HG03039 (cell line): Measurements from ENCODE around the gene CRHBP.
"Not testable (repeated sequence)": the region's sequence is repeated elsewhere in the genome, so short reads cannot be mapped to it uniquely, and the experiment has no call there.

ENCODE experiments used
- ATAC-seq: cut with Tn5 transposase; IDR thresholded peaks from one replicate; pipeline ENCODE4 v1.9.1; 2021; ENCODE audit warnings: mild to moderate bottlenecking, moderate library complexity; ENCODE audit not compliant: unreplicated experiment

Gene CRHBP, protein sequence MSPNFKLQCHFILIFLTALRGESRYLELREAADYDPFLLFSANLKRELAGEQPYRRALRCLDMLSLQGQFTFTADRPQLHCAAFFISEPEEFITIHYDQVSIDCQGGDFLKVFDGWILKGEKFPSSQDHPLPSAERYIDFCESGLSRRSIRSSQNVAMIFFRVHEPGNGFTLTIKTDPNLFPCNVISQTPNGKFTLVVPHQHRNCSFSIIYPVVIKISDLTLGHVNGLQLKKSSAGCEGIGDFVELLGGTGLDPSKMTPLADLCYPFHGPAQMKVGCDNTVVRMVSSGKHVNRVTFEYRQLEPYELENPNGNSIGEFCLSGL

DNA sequence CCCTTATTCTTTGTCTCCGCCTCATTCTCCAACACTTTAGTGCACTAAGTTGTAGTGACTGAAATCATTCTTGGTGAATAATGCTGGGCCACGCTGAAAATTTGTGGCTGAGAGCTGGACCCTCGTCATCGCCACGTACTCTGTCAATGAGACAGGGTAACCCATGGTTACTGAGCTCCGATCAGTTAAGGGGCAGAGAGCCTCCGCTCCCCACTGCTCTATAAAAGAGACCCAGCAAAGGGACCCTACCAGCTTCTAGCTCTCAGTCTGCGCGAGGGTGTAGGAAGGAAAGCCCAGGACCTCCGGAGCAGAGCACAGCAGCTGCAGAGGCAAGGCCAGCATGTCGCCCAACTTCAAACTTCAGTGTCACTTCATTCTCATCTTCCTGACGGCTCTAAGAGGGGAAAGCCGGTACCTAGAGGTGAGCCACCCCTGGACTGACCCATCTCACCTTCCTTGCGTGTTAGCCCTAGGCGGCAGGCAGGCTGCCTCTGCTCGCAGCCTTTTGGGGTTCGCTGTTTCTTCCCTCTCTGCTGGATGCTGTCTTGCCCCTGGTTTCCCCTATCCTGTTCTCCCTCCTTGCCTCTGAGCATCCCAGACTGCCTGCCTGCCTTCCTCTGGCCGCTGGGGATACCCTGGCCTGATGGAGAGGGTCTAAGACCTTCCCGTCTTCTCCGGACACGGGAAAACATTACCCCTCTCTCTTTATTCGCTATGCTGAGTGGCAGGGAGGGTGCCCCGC lies at the start of gene CRHBP:
TSS of gene CRHBP (plus strand) at position 251 of the 742 bp plus-strand sequence. CDS start at position 341, 90 bp downstream.
- ATAC-seq, result no peak

DNA sequence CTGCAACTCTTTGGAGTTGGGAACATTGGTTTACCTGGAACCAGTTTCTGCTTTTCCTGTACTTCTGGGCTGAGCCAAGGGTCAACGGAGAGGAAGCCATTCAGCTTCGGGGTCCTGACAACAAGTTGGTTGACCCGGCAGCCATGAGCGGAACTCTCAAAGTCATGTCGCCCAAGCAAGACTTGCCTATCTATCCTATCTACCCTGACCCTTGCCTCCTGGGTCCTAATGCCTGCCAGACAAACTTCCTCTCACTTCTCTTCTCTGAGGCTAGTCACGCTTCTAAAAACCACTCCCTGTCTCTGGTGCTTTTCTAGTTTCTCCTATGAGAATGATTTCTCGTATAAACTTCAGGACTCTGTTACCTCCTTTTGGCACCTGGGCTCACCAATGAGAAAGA lies 44.7 kb upstream of the CRHBP start:
- ATAC-seq, result no peak

DNA sequence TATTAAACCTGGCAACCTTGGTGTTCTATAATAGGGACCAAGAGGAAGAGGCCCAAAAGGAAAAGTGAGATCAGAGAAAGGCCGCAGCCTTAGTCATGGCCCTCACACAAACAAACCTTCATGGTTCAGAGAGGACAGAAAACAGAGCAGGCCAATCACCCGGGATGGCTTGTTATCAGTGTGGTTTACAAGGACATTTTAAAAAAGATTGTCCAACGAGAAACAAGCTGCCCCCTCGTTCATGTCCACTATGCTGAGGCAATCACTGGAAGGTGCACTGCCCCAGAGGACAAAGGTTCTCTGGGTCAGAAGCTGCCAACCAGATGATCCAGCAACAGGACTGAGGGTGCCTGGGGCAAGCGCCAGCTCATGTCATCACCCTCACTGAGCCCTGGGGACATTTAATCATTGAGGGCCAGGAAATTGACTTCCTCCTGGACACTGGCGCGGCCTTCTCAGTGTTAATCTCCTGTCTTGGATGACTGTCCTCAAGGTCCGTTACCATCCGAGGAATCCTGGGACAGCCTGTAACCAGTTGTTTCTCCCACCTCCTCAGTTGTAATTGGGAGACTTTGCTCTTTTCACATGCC lies 42.4 kb upstream of the CRHBP start:
- not testable (repeated sequence) for ATAC-seq

DNA sequence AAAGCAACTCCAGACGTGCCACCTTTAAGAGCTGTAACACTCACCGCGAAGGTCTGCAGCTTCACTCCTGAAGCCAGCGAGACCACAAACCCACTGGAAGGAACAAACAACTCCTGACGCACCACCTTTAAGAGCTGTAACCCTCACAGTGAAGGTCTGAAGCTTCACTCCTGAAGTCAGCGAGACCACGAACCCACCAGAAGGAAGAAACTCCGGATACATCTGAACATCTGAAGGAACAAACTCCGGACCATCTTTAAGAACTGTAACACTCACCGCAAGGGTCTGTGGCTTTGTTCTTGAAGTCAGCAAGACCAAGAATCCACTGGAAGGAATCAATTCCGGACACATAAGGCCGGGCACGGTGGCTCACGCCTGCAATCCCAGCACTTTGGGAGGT lies 38.2 kb upstream of the CRHBP start:
- not testable (repeated sequence) for ATAC-seq

DNA sequence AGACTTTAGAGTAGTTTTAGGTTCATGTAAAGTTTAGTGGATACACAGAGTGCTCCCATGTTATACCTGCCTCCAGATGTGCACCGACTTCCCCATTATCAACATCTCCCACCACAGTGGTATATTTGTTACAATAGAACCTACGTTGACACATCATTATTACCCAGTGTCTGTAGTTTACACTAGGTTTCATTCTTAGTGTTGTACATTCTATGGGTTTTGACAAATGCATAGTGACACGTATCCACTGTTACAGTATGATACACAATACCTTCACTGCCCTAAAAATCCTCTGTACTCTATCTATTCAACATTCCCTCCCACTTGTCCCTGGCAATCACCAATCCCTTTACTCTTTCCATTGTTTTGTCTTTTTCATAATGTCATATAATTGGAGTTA lies 34.3 kb upstream of the CRHBP start:
- ATAC-seq, result no peak

DNA sequence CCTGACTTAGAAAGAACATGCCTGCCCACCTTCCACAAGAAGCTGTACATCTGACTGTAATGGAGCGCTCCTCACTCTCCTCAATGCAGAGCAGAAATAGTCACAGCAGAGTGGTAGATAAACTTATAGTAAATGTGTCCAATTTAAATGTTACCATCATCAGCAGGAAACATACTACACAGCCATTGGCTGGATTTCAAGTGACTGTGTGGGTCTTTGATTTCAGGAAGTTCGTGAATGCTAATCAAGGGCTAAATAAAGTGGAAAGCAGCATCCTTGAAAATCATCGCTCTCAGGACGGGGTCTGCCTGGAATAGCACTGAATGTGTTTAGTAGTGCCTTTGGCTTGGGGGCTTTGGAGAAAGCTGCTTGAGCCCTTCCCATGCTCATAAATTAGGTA lies 32.4 kb upstream of the CRHBP start:
- no peak for ATAC-seq

DNA sequence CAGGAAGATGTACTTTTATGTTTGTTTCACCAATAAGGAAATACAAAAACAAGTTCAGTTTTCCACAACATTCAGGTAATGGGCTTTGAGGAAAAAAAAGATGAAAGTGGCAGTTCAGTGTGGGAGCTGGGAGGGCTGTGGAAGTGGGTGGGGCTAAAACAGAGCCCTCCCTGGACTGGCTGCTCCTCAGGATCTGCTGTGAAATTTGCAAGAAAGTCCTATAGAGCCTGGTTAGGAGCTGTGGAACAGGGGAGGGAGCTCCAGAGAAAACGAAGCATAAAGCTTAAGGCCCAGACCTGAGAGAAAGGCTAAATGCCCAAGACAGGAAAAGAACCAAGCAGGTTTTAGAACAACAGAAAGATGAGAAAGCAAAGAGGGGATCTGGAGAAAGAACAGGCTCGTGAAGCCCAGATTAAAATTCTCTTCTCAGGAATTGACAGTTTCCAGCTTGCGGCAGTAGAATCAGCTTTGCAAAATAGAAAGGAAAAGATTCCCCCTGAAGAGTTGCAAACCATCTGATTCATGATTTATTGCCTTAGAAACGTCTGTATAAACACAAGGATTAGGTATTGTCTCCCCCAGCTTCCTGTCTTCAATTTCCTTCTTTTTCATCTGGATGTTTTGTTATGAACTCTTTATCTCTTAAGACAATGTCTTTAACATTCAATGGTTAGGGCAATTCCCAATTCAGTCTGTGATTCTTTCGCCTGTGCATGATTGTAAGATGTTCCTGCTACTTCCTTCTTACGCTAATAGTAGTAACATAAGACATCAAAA lies 26.3 kb upstream of the CRHBP start:
- no peak for ATAC-seq

DNA sequence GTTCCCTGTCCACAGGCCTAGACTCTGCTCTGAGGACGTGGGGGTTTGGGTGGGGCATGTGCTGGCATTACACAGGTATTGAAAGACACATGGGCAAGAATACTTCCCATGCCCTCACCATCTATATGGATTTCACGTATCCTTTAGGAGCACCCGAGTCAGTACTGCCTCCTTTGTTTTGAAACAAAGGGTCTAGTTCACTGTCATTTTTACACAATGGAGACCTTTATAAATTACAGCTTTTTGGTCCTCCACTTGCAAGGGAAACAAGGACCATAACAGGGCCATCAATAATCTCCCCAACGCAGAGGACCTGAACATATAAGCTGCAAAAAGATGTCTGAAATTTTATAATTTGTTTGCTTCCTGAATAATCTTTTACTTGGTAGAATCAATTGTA lies 24.9 kb upstream of the CRHBP start:
- no peak for ATAC-seq

DNA sequence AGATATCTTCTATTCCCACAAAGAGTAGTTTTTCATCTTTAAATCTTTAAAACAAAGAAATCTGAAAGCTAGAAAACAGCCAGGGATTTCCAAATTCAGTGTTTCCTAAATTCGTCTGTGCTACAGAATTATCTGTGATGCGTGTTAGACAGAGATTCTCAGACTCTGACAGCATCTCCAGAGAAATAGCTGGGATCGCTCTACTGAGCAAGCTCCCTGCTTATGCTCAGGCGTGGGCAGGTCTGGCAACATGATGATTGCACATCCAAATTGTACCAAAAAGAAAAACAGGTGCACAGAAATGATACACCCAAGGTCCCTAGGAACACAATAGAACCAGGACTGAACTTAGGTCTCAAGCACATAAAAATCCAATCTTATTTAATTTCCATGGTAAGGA lies 22.8 kb upstream of the CRHBP start:
- no peak for ATAC-seq

DNA sequence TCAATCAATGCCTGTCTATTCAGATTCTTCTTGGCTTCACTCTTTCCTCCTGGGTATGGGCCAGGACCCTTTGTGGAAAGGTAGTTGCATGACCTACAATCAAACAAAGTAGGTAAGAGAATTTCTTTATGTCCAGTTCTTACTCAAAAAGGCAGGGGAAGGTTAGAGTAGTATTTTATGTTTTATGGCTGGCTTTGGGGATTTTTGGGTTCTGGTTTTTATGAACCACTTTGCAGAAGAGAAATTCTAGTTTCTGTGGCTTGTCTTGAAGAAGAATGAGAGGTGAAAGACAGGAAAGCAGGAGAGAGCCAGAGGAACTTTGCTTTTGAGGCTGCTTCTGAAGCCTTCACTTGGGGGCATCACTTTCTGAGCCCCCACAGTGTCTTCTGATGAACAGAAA lies 14.7 kb upstream of the CRHBP start:
- ATAC-seq, result no peak

DNA sequence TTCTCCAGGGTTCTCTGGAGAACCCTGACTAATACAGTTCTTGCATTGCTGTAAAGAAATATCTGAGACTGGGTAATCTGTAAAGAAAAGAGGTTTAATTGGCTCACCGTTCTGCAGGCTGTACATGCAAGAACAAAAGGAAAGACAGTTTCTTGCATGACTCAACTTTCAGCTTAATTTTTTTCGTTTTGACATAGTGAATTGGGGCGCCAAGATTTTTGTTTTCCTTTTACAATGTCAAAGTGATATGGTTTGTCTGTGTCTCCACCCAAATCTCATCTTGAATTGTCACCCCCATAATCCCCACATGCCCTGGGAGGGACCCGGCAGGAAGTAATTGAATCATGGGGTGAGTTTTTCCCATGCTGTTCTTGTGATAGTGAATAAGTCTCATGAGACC lies 11.8 kb upstream of the CRHBP start:
- ATAC-seq, result no peak

DNA sequence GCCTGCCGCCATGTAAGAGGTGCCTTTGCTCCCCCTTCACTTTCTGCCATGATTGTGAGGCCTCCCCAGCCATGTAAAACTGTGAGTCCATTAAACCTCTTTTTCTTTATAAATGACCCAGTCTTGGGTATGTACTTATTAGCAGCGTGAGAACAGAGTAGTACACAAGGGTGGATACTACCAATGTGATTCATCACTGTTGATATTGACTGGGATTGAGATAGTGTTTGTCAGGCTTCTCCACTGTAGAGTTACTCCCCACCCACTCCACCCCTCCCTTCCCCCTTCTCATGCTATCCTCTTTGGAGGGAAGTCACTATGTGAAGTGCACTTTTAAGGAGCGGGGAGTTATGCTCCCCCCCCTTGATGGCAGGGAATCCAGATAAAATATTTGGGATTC lies 11.4 kb upstream of the CRHBP start:
- ATAC-seq, result no peak

DNA sequence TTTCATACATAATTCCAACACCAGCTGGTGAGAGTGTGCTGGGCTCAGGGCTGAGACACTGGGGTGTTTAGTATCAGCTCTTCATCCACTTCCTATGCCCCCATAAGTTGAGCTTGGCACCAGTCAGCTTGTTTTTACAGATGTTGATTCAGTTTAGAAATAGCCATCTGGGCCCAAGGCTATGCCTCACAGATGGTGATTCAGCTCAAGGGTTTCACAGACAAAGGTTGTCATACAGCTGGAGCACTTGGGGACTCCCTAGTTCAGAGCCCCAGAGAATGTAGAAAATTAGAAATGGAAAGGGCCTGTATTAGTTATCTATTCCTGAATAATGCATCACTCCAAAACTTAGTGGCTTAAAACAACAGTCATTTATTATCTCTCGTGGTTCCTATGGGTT lies 10.3 kb upstream of the CRHBP start:
- no peak for ATAC-seq

DNA sequence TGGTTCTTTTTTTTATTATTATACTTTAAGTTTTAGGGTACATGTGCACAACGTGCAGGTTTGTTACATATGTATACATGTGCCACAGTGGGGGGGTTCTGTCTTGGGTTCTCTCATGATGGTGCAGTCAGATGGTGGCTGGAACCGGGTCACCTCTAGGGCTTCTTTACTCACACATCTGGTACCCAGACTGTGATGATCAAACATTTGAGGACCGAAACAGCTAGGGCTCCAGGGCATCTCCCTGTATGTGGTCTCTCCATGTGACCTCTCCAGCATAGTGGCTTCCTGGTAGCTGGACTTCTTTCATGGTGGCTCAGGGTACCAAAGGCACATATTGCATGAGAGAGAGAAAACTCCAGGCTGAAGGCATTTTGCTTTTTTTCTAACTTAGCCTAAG lies 9.8 kb upstream of the CRHBP start:
- no peak for ATAC-seq

DNA sequence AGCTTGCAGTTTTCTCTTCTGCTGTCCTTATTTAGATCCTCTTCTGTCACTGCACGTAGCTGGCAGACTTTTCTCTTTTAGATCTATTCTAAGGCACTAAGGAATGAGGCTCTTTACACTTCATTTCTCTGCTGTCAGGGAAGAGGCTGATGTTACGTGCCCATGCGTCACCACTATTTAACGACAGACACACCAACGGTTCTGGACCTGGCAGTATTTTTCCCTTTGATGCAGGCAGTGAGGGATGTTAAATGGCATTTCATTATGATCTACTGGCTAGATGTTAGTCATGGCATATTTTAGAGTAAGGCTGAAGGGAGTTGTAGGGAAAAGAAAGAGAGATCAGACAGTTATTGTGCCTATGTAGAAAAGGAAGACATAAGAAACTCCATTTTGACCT lies 8.2 kb upstream of the CRHBP start:
- no peak for ATAC-seq

DNA sequence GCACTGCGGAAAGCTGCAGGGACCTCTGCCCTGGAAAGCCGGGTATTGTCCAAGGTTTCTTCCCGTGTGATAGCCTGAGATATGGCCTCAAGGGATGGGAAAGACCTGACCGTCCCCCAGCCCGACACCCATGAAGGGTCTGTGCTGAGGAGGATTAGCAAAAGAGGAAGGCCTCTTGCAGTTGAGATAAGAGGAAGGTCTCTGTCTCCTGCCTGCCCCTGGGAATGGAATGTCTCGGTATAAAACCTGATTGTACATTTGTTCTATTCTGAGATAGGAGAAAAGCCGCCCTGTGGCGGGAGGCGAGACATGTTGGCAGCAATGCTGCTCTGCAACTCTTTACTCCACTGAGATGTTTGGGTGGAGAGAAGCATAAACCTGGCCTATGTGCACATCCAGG lies 7.6 kb upstream of the CRHBP start:
- not testable (repeated sequence) for ATAC-seq

DNA sequence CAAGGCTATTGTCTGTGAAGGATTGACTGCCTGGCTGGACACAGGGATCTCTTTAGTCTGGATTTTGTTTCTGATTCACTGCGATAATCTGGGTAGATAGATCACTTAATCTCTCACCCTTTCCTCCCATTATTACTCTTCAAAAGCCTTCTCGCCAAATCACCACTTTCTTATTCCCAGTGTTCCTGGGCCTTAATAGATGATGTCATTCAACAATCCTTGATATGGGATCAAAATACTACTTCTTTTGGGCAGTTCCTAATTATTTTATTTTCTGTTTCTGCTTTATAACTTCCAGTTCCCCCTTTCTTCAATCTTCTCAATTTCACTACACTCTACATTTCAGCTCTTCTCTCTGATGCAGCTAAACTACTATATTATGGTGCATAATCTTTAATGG lies 6.8 kb upstream of the CRHBP start:
- no peak for ATAC-seq

DNA sequence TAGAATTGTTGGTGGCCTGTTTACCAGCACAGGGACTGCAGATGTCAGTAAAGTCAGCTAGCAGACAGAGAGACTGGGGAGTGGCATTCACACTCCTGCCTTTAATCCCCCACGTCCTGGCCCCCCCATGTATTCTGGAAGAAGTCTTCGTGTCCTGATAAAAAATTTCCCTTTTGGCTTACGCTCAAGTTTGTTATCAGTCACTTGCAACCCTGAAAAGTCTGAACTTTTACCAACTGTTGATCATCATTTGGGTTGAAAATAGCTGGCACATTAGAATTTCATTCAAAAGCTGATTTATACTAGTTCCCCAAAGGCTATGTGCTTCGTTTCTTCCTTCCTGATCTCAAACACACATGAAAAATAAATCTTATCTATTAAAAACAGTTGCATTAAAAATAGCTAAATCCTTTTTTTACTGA lies 5.8 kb upstream of the CRHBP start:
- ATAC-seq, result no peak

DNA sequence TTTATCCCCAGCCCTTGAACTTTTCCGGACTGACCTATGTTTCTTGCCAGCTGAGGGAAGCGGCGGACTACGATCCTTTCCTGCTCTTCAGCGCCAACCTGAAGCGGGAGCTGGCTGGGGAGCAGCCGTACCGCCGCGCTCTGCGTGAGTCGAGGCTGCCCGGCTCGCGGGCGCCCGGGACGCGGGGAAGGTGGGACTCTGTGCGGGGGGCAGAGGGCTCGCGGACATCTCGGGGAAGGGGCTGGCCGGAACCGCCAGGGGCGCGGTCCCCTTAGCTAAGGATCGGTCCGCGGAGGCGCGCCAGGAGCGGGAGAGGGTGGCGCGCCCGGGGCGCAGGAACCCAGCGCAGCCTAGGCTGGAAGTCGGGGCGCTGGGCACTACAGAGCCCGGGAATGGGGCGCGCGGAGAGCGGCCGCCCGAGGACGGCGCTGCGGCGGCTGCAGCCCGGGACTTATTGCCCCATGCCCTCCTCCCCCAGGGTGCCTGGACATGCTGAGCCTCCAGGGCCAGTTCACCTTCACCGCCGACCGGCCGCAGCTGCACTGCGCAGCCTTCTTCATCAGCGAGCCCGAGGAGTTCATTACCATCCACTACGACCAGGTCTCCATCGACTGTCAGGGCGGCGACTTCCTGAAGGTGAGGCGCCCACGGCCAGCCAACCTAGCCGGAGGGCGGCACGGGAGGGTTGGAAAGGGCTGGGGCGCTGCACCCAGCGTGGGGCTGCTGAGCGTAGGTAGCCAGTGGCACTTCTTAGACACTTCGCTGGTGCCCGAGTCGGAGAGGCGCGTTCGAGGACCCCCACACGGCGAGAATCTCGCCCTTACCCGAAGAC lies 922 bp downstream of the CRHBP start:
- ATAC-seq, result no peak

DNA sequence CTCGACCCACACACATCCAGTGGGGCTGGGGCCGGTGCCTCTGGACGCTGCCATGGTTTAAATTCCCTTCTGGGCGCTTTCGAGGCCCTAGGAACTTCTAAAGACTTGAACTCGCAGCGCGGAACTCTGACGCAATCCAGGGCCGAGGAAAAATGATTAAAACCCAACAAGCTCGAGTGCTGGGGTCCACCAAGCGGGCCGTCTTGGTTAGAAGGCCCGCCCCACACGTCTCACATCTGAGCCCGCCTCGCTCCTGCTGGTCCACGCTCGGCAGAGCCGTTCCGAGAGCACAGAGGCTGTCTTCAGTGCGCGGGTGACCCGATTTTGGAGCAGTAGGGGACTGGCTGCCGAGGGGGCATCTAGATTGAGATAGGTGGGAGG lies 1.5 kb downstream of the CRHBP start:
- ATAC-seq, result no peak

DNA sequence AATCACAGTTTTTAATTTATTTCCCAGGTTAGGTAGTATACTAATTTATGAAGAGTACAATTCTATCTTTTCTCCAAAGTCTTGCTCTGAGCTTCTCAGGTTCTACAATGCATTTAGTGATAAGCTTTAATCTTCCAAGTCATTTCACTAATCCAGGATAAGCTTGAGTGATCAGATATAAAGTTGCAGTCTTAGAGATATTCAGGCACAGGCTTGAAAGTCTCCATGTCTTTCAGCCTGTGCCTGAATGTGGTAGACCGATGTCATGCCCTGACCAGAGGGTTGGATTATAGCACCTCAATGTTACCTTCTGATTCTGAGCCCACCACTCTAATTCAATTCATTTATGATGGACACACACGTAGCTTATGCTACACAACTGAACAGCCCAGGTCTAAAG lies 3.2 kb downstream of the CRHBP start:
- ATAC-seq, result no peak
